T-helper 1 cell treated with Interleukin-12 subunit alpha and Interleukin-12 subunit beta and Interleukin-4 antibody, amounts not matched to agents 30 μg/mL and 1 μg/mL, for 36 hours (primary cell): Measurements from ENCODE around the gene DXO.
"Not testable (repeated sequence)": the region's sequence is repeated elsewhere in the genome, so short reads cannot be mapped to it uniquely, and the experiment has no call there.

ENCODE experiments used
- H3K27ac Mint-ChIP-seq: one replicate; pipeline ENCODE4 v1.8.0; 2021; ENCODE audit warnings: mild to moderate bottlenecking, mixed read lengths
- H3K27me3 Mint-ChIP-seq: one replicate; pipeline ENCODE4 v1.8.0; 2021; ENCODE audit warnings: low read depth, mixed read lengths
- H3K36me3 Mint-ChIP-seq: one replicate; pipeline ENCODE4 v1.8.0; 2021; ENCODE audit warnings: low read depth, mixed read lengths
- H3K4me1 Mint-ChIP-seq: one replicate; pipeline ENCODE4 v1.8.0; 2021; ENCODE audit warnings: low read depth, mixed read lengths
- H3K4me3 Mint-ChIP-seq: one replicate; pipeline ENCODE4 v1.8.0; 2021; ENCODE audit warnings: mild to moderate bottlenecking, moderate library complexity, mixed read lengths
- H3K9me3 Mint-ChIP-seq: one replicate; pipeline ENCODE4 v1.8.0; 2021; ENCODE audit warnings: mixed read lengths

The DXO gene

DNA sequence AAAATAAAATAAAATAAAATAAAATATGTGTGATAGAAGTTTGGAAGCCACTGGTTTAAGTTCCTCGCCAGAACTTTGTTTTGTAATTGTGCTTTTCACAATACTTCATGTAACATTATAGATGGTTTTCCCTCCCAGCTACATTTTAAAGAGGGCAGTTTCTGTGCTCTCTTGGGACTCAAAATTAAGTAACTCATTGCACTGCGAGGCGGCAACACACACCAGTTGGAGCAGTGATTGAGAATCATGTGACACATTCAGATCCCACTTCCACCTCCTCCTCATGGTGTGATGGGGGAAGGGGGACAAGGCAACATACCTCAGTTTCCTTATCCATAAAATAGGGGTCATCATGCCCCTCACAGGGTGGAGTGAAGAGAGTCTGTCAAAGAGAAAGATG, 36.9 kb downstream of the DXO start:
- Mint-ChIP-seq H3K4me3 (no peak overlapping the region), H3K4me1 (no peaks in the 10 kb centered on the region), H3K27me3 (peaks cover 3% of the 10 kb centered on the region), H3K36me3 (no peaks in the 10 kb centered on the region), H3K27ac (no peak overlapping the region), H3K9me3 (no peaks in the 10 kb centered on the region)

DNA sequence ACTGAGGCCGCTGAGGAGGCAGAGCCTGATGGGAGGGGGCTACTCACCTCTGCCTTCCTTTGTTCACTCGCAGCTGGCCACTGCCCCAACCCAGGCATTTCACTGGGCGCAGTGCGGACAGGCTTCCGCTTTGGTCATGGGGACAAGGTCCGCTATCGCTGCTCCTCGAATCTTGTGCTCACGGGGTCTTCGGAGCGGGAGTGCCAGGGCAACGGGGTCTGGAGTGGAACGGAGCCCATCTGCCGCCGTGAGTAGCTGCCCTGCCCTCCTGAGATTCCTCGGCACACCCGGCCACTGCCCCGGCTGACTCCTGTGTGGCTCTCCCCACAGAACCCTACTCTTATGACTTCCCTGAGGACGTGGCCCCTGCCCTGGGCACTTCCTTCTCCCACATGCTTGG, 38.4 kb downstream of the DXO start:
- Mint-ChIP-seq H3K27me3 (peaks cover 3% of the 10 kb centered on the region), H3K36me3 (no peaks in the 10 kb centered on the region), H3K4me3 (no peak overlapping the region), H3K27ac (no peak overlapping the region), H3K4me1 (no peaks in the 10 kb centered on the region), H3K9me3 (no peaks in the 10 kb centered on the region)

DNA sequence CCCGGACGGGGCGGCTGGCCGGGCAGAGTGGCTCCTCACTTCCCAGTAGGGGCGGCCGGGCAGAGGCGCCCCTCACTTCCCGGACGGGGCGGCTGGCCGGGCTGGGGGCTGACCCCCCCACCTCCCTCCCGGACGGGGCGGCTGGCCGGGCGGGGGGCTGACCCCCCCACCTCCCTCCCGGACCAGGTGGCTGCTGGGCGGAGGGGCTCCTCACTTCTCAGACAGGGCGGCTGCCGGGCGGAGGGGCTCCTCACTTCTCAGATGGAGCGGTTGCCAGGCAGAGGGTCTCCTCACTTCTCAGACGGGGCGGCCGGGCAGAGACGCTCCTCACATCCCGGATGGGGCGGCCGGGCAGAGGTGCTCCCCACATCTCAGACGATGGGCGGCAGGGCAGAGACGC, 39.8 kb downstream of the DXO start:
- not testable (repeated sequence) for H3K36me3 Mint-ChIP-seq, H3K4me3 Mint-ChIP-seq

DNA sequence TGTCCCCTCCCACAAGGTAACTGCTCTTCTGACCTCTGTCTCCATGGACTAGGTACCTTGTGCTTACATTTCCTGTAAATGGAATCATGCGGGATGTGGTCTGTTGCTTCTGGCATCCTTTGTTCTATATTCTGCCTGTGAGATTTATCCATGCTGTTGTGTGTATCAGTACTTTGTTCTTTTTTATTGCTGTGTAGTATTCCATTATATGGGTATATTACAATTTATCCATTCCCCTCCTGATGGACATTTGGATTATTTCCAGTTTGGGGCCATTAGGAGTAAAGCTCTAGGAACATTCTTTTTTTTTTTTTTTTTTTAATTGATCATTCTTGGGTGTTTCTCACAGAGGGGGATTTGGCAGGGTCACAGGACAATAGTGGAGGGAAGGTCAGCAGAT, 41.0 kb downstream of the DXO start:
- Mint-ChIP-seq H3K36me3 (no peaks in the 10 kb centered on the region), H3K4me1 (no peaks in the 10 kb centered on the region), H3K27ac (no peak overlapping the region), H3K27me3 (peaks cover 3% of the 10 kb centered on the region), H3K9me3 (no peaks in the 10 kb centered on the region), H3K4me3 (no peak overlapping the region)

More for the DNA sequence above, 39.8 kb downstream of the DXO start:
- H3K4me1 Mint-ChIP-seq, H3K27me3 Mint-ChIP-seq, H3K9me3 Mint-ChIP-seq, H3K27ac Mint-ChIP-seq: not testable (repeated sequence)

DNA sequence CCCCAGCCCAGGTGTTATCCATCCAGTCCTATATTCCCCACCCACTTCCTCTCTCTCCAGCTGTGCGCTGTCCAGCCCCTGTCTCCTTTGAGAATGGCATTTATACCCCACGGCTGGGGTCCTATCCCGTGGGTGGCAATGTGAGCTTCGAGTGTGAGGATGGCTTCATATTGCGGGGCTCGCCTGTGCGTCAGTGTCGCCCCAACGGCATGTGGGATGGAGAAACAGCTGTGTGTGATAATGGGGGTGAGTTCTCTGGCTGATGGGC, 43.3 kb downstream of the DXO start:
- no peak overlapping the region for H3K27ac Mint-ChIP-seq
- no peaks in the 10 kb centered on the region for H3K36me3 Mint-ChIP-seq
- no peak overlapping the region for H3K4me3 Mint-ChIP-seq

DNA sequence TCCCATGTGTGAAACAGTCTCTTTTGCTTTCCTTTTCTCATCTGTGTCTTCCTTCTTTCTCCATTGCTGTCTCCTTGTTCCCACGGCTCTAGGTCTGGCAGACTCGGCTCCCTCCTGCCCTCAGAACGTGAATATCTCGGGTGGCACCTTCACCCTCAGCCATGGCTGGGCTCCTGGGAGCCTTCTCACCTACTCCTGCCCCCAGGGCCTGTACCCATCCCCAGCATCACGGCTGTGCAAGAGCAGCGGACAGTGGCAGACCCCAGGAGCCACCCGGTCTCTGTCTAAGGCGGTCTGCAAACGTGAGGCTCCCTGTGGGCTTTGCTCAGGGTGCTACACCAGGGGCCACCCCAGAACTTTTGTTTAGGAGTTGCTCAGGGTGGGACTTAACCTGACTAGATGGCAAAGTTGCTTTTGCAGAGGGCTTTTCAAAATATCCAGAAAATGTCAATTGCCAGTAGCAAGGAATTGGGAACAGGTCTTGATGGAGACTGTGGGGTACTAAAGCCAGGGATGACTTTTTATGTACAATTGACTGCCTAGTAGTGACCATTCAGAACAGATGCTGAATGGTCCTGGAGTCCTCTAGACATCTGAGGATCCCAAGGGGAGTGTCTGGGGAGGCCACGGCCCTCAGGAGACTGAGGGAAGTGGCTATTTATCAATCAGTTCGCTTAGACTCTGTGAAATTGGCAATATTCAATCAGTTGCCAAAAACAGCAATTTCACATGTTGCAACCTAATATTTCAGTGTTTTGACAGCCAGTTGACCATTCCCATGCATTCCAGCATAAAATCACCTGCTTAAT, 43.9 kb downstream of the DXO start:
- H3K4me3 Mint-ChIP-seq = no peak overlapping the region
- H3K36me3 Mint-ChIP-seq = no peaks in the 10 kb centered on the region
- H3K27me3 Mint-ChIP-seq = no peaks in the 10 kb centered on the region
- no peaks in the 10 kb centered on the region for H3K4me1 Mint-ChIP-seq
- no peak overlapping the region for H3K27ac Mint-ChIP-seq
- H3K9me3 Mint-ChIP-seq = no peaks in the 10 kb centered on the region

More for the DNA sequence above, 43.3 kb downstream of the DXO start:
- no peaks in the 10 kb centered on the region for H3K9me3 Mint-ChIP-seq
- H3K4me1 Mint-ChIP-seq = no peaks in the 10 kb centered on the region
- no peaks in the 10 kb centered on the region for H3K27me3 Mint-ChIP-seq

GRCh38 chr6:31927242-31927862, 44.6 kb downstream of the DXO start, which contains the start of gene C2:
Gene C2, plus strand, starts transcription at chr6:31927717. Its CDS starts 36 bp downstream, at chr6:31927753.
- H3K36me3 Mint-ChIP-seq = no peaks in the 10 kb centered on the region
- H3K4me3 Mint-ChIP-seq = no peak within 1 kb of the TSS
- H3K27ac Mint-ChIP-seq = no peak within 1 kb of the TSS
- no peaks in the 10 kb centered on the region for H3K27me3 Mint-ChIP-seq
- no peaks in the 10 kb centered on the region for H3K9me3 Mint-ChIP-seq
- H3K4me1 Mint-ChIP-seq = no peaks in the 10 kb centered on the region

DNA sequence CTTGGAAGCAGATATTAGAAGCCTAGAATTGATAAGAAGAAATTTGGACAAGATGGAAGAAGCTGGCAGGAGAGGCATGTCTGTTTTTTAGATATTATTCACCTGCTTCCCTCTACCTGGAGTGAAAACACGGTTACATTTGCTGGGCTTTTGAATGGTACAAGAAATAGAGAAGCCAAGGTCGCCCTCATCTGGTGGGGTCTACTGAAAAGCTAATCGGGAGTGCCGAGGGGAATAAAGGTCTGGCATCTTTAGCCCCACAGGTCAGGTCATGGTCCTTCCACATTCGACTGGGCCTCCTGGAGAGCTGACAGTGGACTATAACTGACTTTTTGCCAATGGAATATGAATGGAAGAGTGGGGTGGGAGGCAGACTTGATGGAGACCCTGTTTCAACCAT, 49.0 kb downstream of the DXO start:
- Mint-ChIP-seq H3K36me3 (no peaks in the 10 kb centered on the region), H3K27ac (no peak overlapping the region), H3K9me3 (no peaks in the 10 kb centered on the region), H3K27me3 (no peaks in the 10 kb centered on the region), H3K4me3 (no peak overlapping the region), H3K4me1 (no peaks in the 10 kb centered on the region)

DNA sequence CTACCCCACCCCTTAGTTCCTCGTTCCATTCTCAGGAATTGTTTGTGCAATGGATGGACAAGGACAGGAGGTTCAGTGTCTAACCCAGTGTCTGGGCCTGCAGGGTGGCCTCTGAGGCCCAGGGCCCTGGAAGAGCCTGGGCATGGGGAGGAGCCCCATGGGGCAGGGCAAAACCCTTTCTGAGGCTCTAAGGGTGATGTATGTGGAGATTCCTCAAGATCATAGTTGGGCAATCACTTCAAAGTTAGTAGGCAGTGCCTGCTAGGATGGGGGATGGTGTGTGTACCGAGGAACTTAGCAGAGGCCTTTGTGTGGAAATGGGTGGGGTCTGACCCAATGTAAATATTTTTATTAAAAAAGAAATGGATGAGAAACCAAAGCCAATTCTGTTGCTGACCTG, 51.1 kb downstream of the DXO start:
- H3K27ac Mint-ChIP-seq = no peak overlapping the region
- H3K27me3 Mint-ChIP-seq = peaks cover 3% of the 10 kb centered on the region
- H3K4me3 Mint-ChIP-seq = no peak overlapping the region
- no peaks in the 10 kb centered on the region for H3K36me3 Mint-ChIP-seq
- no peaks in the 10 kb centered on the region for H3K9me3 Mint-ChIP-seq
- no peaks in the 10 kb centered on the region for H3K4me1 Mint-ChIP-seq
